Activated CD8-positive, alpha-beta T cell treated with anti-CD3 and anti-CD28 coated beads, Interleukin-2, amount 10 ng/mL, durations not matched to agents 7 days and 5 days (primary cell): Measurements from ENCODE around the gene ABCA9. TPM values are rescaled to one million over a fixed set of nuclear protein-coding genes. Genes with fewer than 3 reads are reported as not detected.

Experiments
- ATAC-seq: fragments of 150-1000 bp; cut with Tn5 transposase; one replicate; pipeline ENCODE4 v1.10.0; 2021; ENCODE audit warnings: moderate library complexity
- CTCF ChIA-PET: fragments of 350-600 bp; sonication (Branson Sonifier 250); formaldehyde crosslinking; loops from one replicate; lab custom pipeline; 2021; ENCODE audit warnings: antibody characterized with exemption; lab: Charles Lee
- POLR2A ChIA-PET: fragments of 350-600 bp; sonication (Branson Sonifier 250); formaldehyde crosslinking; loops from one replicate; lab custom pipeline; 2021; ENCODE audit warnings: antibody characterized with exemption; lab: Charles Lee
- DNase-seq: peaks from one replicate; pipeline ENCODE4 v3.0.0-alpha.2; 2020
- H3K27ac Mint-ChIP-seq: one replicate; pipeline ENCODE4 v1.8.0; 2021; ENCODE audit warnings: mild to moderate bottlenecking, mixed read lengths
- H3K27me3 Mint-ChIP-seq: one replicate; pipeline ENCODE4 v1.8.0; 2021; ENCODE audit warnings: low read depth, mixed read lengths
- H3K36me3 Mint-ChIP-seq: one replicate; pipeline ENCODE4 v1.8.0; 2021; ENCODE audit warnings: low read depth, mixed read lengths
- H3K4me1 Mint-ChIP-seq: one replicate; pipeline ENCODE4 v1.8.0; 2021; ENCODE audit warnings: low read depth, mixed read lengths
- H3K4me3 Mint-ChIP-seq: one replicate; pipeline ENCODE4 v1.8.0; 2021; ENCODE audit warnings: mild to moderate bottlenecking, mixed read lengths
- H3K9me3 Mint-ChIP-seq: one replicate; pipeline ENCODE4 v1.8.0; 2022; ENCODE audit warnings: mixed read lengths; ENCODE audit not compliant: insufficient read depth
- total RNA-seq, 2 experiments: library from RNA; stranded (reverse); gene quantifications; one replicate each; pipeline ENCODE4 v1.2.3, GENCODE V29; 2021

The ABCA9 gene
- not detected for total RNA-seq

DNA sequence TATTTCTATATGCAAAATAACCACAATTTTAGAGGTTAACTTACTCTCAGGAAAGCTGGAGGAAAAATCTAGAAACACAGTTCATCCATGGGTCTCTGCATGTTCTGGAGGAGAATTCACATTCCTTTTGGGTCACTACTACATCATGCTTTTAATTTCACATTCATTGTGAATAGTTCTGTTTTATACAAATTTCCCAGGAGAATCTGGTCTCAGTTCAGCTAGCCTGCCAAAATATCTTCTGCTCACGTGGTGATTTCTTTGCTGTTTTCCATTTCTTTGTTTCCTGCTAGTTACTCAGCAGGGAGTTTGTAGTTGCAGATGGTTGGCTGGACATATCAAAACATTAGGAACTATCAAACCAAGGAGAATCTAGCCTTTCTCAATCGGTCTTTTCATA, at the start of gene ABCA9:
Gene ABCA9, minus strand, starts transcription at position 106 of the 400 bp plus-strand sequence. CDS start 9,801 bp downstream, outside the sequence.
- Mint-ChIP-seq H3K4me1 (peaks cover 10% of the 10 kb centered on the region), H3K36me3 (no peaks in the 10 kb centered on the region), H3K9me3 (no peaks in the 10 kb centered on the region), H3K27ac (no peak within 1 kb of the TSS), H3K4me3 (no peak within 1 kb of the TSS), H3K27me3 (peaks cover 4% of the 10 kb centered on the region)
- CTCF ChIA-PET = no interaction called here
- POLR2A ChIA-PET = no interaction called here
- DNase-seq (no peak), ATAC-seq (no peak)

DNA sequence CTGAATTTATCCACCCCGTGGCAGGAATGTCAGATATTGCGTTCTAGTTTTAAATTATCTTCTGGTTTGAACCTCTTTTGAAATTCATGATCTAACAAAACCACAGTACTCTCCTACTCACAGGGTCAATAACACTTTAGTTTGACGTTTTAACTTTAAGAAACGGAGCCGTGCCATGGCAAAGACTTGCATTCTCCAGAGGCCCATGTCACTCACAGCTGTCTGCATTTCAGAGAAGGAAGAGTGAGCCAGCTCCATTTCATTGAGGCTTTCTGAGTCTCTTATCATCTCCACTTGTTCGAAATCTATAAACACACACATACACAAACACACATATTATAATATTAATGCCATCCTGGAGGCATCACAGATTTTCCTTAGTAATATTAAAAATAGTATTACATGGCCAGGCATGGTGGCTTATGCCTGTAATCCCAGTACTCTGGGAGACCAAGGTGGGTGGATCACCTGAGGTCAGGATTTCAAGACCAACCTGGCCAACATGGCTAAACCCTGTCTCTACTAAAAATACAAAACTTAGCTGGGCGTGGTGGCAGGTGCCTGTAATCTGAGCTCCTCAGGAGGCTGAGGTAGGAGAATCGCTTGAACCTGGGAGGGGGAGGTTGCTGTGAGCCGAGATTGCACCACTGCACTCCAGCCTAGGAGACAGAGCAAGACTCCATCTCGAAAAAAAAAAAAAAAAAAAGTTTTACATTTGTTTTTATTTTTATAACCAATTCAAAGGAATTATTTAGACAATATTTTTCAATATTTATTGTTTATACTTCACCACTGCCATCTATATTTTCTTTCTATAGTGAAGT, 45.4 kb upstream of the ABCA9 start:
- H3K9me3 Mint-ChIP-seq = no peaks in the 10 kb centered on the region
- DNase-seq (no peak), ATAC-seq (no peak)
- H3K27me3 Mint-ChIP-seq = no peaks in the 10 kb centered on the region
- POLR2A ChIA-PET = no interaction called here
- no peaks in the 10 kb centered on the region for H3K36me3 Mint-ChIP-seq
- no peaks in the 10 kb centered on the region for H3K4me1 Mint-ChIP-seq
- H3K4me3 Mint-ChIP-seq = no peak overlapping the region
- CTCF ChIA-PET = no interaction called here
- no peak overlapping the region for H3K27ac Mint-ChIP-seq

- ChIA-PET POLR2A (interaction anchor here (0.6 kb wide), 1 partner anchor 27 kb away, joined by 4 read pairs; no protein-coding TSS in a partner anchor), CTCF (no interaction called here)
- Mint-ChIP-seq H3K9me3 (no peaks in the 10 kb centered on the region), H3K27ac (no peak overlapping the region), H3K36me3 (no peaks in the 10 kb centered on the region), H3K4me1 (no peaks in the 10 kb centered on the region), H3K27me3 (no peaks in the 10 kb centered on the region), H3K4me3 (no peak overlapping the region)
- DNase-seq (no peak), ATAC-seq (no peak)
Observed at GRCh38 chr17:69103557-69104233, 43.0 kb upstream of the ABCA9 start.

DNA sequence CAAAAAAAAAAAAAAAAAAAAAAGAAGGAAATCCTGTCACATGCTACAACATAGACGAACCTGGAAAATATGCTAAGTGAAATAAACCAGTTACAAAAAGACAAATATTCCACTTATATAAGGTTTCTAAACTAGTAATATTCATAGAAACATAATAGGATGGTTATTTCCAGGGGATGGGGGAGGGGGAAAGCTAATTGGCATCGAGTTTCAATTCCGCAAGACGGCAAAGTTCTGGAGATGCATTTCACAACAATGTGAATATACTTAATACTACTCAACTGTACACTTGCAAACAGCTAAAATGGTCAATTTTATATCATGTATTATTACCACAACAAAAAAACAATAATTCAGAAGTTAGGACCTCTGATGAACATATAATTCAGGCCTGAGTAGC, 37.9 kb upstream of the ABCA9 start:
- H3K36me3 Mint-ChIP-seq = no peaks in the 10 kb centered on the region
- H3K4me1 Mint-ChIP-seq = no peaks in the 10 kb centered on the region
- ATAC-seq = no peak
- POLR2A ChIA-PET = no interaction called here
- H3K27ac Mint-ChIP-seq = no peak overlapping the region
- H3K4me3 Mint-ChIP-seq = no peak overlapping the region
- CTCF ChIA-PET = no interaction called here
- H3K9me3 Mint-ChIP-seq = no peaks in the 10 kb centered on the region
- H3K27me3 Mint-ChIP-seq = no peaks in the 10 kb centered on the region
- no peak for DNase-seq

- no peak for ATAC-seq
- CTCF ChIA-PET = no interaction called here
- DNase-seq = no peak
- no peaks in the 10 kb centered on the region for H3K9me3 Mint-ChIP-seq
- H3K36me3 Mint-ChIP-seq = no peaks in the 10 kb centered on the region
- POLR2A ChIA-PET = no interaction called here
- no peak overlapping the region for H3K27ac Mint-ChIP-seq
- H3K4me3 Mint-ChIP-seq = no peak overlapping the region
- no peaks in the 10 kb centered on the region for H3K27me3 Mint-ChIP-seq
- no peaks in the 10 kb centered on the region for H3K4me1 Mint-ChIP-seq
Observed at GRCh38 chr17:69096541-69096940, 35.8 kb upstream of the ABCA9 start.

DNA sequence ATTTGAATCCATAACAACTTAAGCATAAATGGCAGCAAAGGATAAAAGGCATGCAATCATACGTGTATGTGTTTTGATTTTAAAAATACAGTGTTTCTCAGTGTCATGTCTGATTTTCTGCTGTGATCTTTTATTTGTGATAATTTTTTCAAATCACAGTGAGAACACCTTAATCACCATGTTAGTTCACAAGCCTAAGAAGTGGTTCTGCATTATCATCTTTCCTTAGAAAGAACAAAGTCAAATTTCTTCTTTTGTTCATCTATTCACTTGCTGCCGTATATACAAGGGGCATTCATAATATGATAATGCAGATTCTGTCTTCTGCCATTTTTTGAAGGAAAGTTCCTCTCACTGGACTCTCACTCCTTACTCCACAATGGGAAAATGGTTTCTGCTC, 33.3 kb upstream of the ABCA9 start:
- ChIA-PET POLR2A (no interaction called here), CTCF (no interaction called here)
- H3K36me3 Mint-ChIP-seq = no peaks in the 10 kb centered on the region
- H3K9me3 Mint-ChIP-seq = no peaks in the 10 kb centered on the region
- H3K27ac Mint-ChIP-seq = no peak overlapping the region
- DNase-seq (no peak), ATAC-seq (no peak)
- peaks cover 2% of the 10 kb centered on the region for H3K27me3 Mint-ChIP-seq
- no peaks in the 10 kb centered on the region for H3K4me1 Mint-ChIP-seq
- no peak overlapping the region for H3K4me3 Mint-ChIP-seq

DNA sequence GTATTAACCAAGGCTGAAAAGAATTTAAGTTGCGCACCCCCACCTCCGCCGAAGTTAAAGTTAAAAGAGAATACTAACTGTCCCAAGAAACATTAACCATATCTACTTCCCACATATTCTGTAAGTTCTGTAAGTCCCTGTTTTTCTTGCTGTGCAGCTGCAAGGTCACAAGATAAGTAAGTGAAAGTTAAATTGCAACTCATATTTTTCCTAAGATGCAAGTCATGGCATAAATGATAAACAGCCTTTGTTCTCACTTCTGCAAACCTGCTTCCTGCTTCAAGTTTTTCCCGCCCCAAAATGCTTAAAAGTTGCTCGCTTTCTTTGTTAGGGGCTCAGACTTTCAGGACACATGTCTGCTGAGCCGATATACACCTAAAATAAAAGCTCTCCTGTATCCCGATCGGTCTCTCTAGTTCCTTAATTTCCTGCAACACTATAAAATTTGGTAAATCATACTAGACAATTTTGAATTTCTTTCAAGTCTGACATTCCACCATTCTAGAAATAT, 32.6 kb upstream of the ABCA9 start:
- no peaks in the 10 kb centered on the region for H3K4me1 Mint-ChIP-seq
- H3K27ac Mint-ChIP-seq = no peak overlapping the region
- DNase-seq (no peak), ATAC-seq (no peak)
- no peak overlapping the region for H3K4me3 Mint-ChIP-seq
- peaks cover 2% of the 10 kb centered on the region for H3K27me3 Mint-ChIP-seq
- CTCF ChIA-PET = no interaction called here
- POLR2A ChIA-PET = no interaction called here
- H3K9me3 Mint-ChIP-seq = no peaks in the 10 kb centered on the region
- no peaks in the 10 kb centered on the region for H3K36me3 Mint-ChIP-seq

GRCh38 chr17:69090365-69090764, 29.6 kb upstream of the ABCA9 start:
- Mint-ChIP-seq H3K4me1 (no peaks in the 10 kb centered on the region), H3K9me3 (no peaks in the 10 kb centered on the region), H3K27me3 (peaks cover 2% of the 10 kb centered on the region), H3K36me3 (no peaks in the 10 kb centered on the region), H3K27ac (no peak overlapping the region), H3K4me3 (no peak overlapping the region)
- DNase-seq = no peak
- ChIA-PET CTCF (no interaction called here), POLR2A (no interaction called here)
- ATAC-seq = no peak

GRCh38 chr17:69088643-69089200, 28.0 kb upstream of the ABCA9 start:
- CTCF ChIA-PET = no interaction called here
- Mint-ChIP-seq H3K27ac (no peak overlapping the region), H3K4me3 (no peak overlapping the region), H3K9me3 (no peaks in the 10 kb centered on the region), H3K36me3 (no peaks in the 10 kb centered on the region), H3K27me3 (peaks cover 2% of the 10 kb centered on the region), H3K4me1 (no peaks in the 10 kb centered on the region)
- DNase-seq (no peak), ATAC-seq (no peak)
- POLR2A ChIA-PET = no interaction called here

DNA sequence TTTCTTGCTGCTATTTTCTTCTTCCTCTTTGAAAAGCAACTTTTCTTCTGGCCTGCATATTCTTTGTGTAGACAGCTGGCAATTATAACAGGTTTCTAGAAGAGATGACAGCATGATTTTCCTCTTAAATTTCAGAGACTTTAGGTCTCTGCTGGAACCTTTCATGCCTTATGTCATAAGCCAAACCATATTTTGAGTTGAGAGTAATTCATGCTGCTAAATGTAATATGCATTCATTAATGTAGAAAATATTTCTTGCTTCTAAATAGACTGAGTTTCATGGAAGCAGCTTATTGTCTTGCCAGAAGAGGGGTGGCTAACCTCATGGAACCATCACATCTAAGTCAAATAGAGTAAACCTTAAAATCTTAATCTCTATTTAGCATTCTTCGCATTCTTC, 25.9 kb upstream of the ABCA9 start:
- ChIA-PET POLR2A (no interaction called here), CTCF (no interaction called here)
- Mint-ChIP-seq H3K4me1 (no peaks in the 10 kb centered on the region), H3K27me3 (peaks cover 2% of the 10 kb centered on the region), H3K9me3 (no peaks in the 10 kb centered on the region), H3K36me3 (no peaks in the 10 kb centered on the region), H3K27ac (no peak overlapping the region), H3K4me3 (no peak overlapping the region)
- DNase-seq (no peak), ATAC-seq (no peak)

DNA sequence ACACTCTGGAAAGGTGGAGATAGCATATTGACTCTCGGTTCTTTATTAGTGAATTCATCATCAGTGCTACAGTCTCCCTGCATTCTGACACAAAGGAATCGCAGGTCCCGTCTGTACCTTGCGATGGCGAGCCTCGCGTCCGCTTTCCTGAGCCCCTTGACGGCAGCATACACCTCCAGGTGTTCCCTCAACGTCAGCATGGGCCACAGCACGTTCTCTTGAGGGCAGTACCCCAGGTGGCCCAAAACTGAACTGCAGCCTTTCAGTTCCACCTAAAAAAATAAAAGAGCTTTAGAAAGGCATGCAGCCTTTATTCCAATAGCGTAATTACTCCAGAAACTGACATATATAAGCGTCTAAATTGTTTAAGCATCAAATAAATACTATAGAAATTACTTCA, 24.2 kb upstream of the ABCA9 start:
- ChIA-PET CTCF (no interaction called here), POLR2A (no interaction called here)
- no peaks in the 10 kb centered on the region for H3K36me3 Mint-ChIP-seq
- H3K4me3 Mint-ChIP-seq = no peak overlapping the region
- H3K27ac Mint-ChIP-seq = no peak overlapping the region
- no peaks in the 10 kb centered on the region for H3K27me3 Mint-ChIP-seq
- no peaks in the 10 kb centered on the region for H3K4me1 Mint-ChIP-seq
- no peaks in the 10 kb centered on the region for H3K9me3 Mint-ChIP-seq
- no peak for DNase-seq
- ATAC-seq = no peak

DNA sequence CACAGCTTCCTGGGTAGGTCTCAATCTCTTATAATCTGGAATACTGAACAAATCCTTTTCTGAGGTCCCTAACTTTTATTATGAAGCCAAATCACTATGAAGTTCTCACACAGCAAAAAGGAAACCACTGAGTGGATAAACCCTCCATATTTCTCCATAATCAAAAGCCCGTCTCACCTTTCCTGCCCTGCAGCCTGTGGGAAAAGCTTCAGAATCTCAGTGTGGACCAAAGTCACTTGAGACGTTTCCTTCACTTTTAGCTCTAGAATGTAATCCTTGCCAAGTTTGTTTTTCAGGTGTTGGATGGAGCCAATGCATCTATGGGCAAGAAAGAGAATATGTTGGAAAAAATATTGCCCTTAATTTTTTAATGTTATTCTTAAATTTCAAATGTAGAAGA, 22.0 kb upstream of the ABCA9 start:
- no peak overlapping the region for H3K27ac Mint-ChIP-seq
- no peaks in the 10 kb centered on the region for H3K36me3 Mint-ChIP-seq
- DNase-seq (no peak), ATAC-seq (no peak)
- no peaks in the 10 kb centered on the region for H3K9me3 Mint-ChIP-seq
- no peaks in the 10 kb centered on the region for H3K4me1 Mint-ChIP-seq
- ChIA-PET POLR2A (no interaction called here), CTCF (no interaction called here)
- no peak overlapping the region for H3K4me3 Mint-ChIP-seq
- H3K27me3 Mint-ChIP-seq = no peaks in the 10 kb centered on the region
